ENCODE data around the gene HERPUD1. TPM values are rescaled to one million over a fixed set of nuclear protein-coding genes. Genes with fewer than 3 reads are reported as not detected.

The HERPUD1 gene
- total and polyA plus RNA-seq, 2 of the 13 experiments (the other 11 are each of a cell fraction or from before 2014, with no cell fraction given): 96.2 to 323 TPM

- TF ChIP-seq RFXANK (CRISPR knock-in tag; IDR thresholded peaks at IDR 0.05): no peak
- TF ChIP-seq RFX3 (CRISPR knock-in tag; IDR thresholded peaks at IDR 0.05): 0 out of 2 replicates have a peak, but pooled peaks have one; percentile 3
- TF ChIP-seq HES4 (CRISPR knock-in tag; IDR thresholded peaks at IDR 0.05; ENCODE audit: borderline replicate concordance): no peak
- no peak for TF ChIP-seq TAF1 (CRISPR knock-in tag; IDR thresholded peaks at IDR 0.05)
- TF ChIP-seq ATM (IDR thresholded peaks at IDR 0.05; ENCODE audit: borderline replicate concordance): no peak
- 0 out of 2 replicates have a peak, but pooled peaks have one; percentile 41 for TF ChIP-seq RERE (CRISPR knock-in tag; IDR thresholded peaks at IDR 0.05; ENCODE audit: low read depth)
- TF ChIP-seq HOXD1 (CRISPR knock-in tag; IDR thresholded peaks at IDR 0.05): no peak
- TF ChIP-seq BRD4 (CRISPR knock-in tag; IDR thresholded peaks at IDR 0.05): no peak
- TF ChIP-seq ZNF781 (CRISPR knock-in tag; IDR thresholded peaks at IDR 0.05; ENCODE audit: borderline replicate concordance, not compliant biosample characterization): peak; percentile 25
- TF ChIP-seq, protein P1, sequence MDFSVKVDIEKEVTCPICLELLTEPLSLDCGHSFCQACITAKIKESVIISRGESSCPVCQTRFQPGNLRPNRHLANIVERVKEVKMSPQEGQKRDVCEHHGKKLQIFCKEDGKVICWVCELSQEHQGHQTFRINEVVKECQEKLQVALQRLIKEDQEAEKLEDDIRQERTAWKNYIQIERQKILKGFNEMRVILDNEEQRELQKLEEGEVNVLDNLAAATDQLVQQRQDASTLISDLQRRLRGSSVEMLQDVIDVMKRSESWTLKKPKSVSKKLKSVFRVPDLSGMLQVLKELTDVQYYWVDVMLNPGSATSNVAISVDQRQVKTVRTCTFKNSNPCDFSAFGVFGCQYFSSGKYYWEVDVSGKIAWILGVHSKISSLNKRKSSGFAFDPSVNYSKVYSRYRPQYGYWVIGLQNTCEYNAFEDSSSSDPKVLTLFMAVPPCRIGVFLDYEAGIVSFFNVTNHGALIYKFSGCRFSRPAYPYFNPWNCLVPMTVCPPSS (IDR thresholded peaks at IDR 0.05): no peak
- TF ChIP-seq TCF12 (IDR thresholded peaks at IDR 0.05): no peak
- TF ChIP-seq TCF12 (CRISPR knock-in tag; IDR thresholded peaks at IDR 0.05): no peak
- TF ChIP-seq CBX2 (IDR thresholded peaks at IDR 0.05; ENCODE audit: low read depth, low read length): no peak
- no peak for TF ChIP-seq CBX2 (CRISPR knock-in tag; IDR thresholded peaks at IDR 0.05; ENCODE audit: low read depth)
- TF ChIP-seq GATAD2A (CRISPR knock-in tag; IDR thresholded peaks at IDR 0.05): peak; percentile 81
- TF ChIP-seq ZNF652 (CRISPR knock-in tag; IDR thresholded peaks at IDR 0.05; ENCODE audit: borderline replicate concordance, low read depth): peak; percentile 16; the same call in 1 of the 2 replicates
- no peak for TF ChIP-seq HNRNPK (IDR thresholded peaks at IDR 0.05; ENCODE audit: low read depth, low read length, poor library complexity, severe bottlenecking)
- TF ChIP-seq MAFG (CRISPR knock-in tag; IDR thresholded peaks at IDR 0.05): no peak
- TF ChIP-seq, protein P2, sequence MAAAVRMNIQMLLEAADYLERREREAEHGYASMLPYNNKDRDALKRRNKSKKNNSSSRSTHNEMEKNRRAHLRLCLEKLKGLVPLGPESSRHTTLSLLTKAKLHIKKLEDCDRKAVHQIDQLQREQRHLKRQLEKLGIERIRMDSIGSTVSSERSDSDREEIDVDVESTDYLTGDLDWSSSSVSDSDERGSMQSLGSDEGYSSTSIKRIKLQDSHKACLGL (CRISPR knock-in tag; IDR thresholded peaks at IDR 0.05): no peak; the same call in 1 of the 2 replicates
- no peak for TF ChIP-seq SIX1 (CRISPR knock-in tag; IDR thresholded peaks at IDR 0.05; ENCODE audit: borderline replicate concordance)
- TF ChIP-seq, protein P3, sequence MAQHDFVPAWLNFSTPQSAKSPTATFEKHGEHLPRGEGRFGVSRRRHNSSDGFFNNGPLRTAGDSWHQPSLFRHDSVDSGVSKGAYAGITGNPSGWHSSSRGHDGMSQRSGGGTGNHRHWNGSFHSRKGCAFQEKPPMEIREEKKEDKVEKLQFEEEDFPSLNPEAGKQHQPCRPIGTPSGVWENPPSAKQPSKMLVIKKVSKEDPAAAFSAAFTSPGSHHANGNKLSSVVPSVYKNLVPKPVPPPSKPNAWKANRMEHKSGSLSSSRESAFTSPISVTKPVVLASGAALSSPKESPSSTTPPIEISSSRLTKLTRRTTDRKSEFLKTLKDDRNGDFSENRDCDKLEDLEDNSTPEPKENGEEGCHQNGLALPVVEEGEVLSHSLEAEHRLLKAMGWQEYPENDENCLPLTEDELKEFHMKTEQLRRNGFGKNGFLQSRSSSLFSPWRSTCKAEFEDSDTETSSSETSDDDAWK (CRISPR knock-in tag; IDR thresholded peaks at IDR 0.05): no peak
- TF ChIP-seq, protein P4, sequence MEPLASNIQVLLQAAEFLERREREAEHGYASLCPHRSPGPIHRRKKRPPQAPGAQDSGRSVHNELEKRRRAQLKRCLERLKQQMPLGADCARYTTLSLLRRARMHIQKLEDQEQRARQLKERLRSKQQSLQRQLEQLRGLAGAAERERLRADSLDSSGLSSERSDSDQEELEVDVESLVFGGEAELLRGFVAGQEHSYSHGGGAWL (CRISPR knock-in tag; IDR thresholded peaks at IDR 0.05): 0 out of 2 replicates have a peak, but pooled peaks have one; percentile 52
Measured at GRCh38 chr16:56932721-56933619, 1.0 kb downstream of the HERPUD1 start (continued).
